GM23248 (cell line): ENCODE data around the gene COX4I1.

Experiments
- EZH2 ChIP-seq: fragments of 200-600 bp; sonication (generic); IDR thresholded peaks from 2 replicates; pipeline ENCODE4 v1.6.1; 2018; ENCODE audit warnings: antibody characterized with exemption, mild to moderate bottlenecking; ENCODE audit not compliant: insufficient read depth, poor library complexity, severe bottlenecking
- EZH2phosphoT487 ChIP-seq: fragments of 200-600 bp; sonication (generic); IDR thresholded peaks from 2 replicates; pipeline ENCODE4 v1.6.1; 2018; ENCODE audit warnings: antibody characterized with exemption, moderate library complexity, mild to moderate bottlenecking, low read depth; ENCODE audit not compliant: insufficient read depth

DNA sequence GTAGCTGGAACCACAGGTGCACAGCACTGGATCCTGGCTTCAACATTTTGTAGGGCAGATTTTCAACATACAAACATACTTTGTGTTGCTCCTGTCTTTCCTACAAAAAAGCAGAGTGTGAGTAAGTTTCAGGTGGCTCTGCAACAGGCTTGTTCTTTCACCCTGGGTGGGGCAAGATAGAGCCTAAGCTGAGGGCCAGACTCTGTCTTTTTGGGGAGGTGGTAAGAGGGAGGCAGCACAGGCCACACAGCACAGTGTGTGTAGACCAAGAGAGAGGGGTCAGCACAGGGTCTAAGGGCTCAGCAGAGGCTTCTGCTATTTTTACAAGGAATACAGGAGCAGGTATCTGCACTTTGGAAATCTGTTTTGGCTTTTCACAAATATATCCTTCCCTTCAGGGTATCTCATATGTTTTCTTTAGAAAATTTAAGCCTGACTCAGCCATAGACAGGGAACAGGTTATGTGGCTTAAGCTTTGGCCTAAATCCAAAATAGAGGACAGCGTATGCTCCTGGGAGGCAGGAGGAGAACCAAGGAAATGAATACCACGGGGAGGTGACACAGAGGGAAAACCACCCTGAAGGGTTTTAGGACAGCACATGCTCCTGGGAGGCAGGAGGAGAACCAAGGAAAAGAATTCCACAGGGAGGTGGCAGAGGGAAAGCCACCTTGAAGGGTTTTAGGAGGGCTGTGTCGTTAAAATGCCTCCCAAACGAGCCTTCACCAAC lies 21.7 kb upstream of the COX4I1 start:
- TF ChIP-seq EZH2 = no peak
- TF ChIP-seq EZH2phosphoT487 = no peak
